Amniotic epithelial cell (primary cell): ENCODE results near the gene ABCA7.

Experiments used
- DNase-seq: peaks from one replicate; pipeline ENCODE4 v3.0.0-alpha.2; 2010; ENCODE audit warnings: low read depth

ABCA7 gene

DNA sequence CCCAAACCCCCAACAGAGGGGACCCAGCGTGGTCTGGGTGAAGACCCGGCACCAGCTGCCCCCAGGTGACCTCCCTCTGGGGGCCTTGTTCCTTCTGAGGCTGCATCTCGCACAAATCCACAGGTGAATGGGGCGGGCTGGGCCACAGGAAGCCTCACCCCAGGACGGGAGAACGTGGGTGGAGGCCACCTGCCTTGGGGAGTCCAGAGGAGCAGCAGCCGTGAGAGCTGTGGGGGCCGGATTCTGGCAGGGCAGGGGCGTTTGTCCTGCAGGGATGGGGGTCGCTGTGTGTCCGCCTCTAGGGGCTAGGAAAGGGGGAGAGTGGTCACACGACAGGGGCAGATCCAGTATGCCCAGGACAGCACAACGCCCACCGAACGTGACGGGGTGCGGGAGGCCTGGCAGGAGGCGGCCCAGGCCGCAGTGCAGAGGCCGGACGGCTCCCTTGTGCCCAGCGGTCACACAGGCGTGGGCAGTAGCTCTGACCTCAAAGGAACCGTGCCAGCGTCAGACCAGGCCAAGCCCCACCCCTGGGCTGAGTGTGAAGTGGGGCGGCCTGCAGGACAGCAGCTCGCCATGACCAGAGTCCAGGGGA lies 48.6 kb downstream of the ABCA7 start:
- DNase-seq, result no peak

DNA sequence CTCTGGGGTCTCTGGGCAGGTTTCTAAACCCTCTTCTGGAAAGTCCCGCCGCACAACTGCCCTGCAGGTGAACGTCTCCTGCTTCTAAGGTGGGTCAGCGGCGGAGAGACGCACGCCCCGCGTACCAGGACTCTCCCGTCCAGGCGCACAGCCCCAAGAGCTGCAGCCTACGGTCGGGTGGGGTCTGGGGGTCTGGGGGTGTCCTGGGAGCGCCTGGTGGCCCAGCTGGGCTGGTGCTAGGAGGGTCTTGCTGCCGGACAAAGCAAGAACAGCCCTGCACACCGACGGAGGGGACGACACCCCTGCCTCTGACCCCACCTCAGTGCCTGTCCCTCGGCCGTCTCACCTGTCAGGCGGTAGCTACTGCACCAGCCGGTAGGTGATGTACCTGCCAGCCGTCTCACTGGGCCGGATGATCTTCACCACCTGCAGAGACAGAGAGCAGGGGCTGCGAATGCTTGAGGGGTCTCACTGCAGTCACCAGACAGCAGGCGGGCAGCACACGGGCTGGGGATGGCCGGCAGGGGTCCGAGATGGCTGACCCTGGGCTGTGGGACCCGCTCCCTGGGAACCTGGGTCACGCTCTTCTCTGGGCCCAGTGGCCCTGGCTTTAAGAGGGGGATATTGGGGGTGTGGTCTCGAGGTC lies 49.3 kb downstream of the ABCA7 start:
- DNase-seq, result no peak

DNA sequence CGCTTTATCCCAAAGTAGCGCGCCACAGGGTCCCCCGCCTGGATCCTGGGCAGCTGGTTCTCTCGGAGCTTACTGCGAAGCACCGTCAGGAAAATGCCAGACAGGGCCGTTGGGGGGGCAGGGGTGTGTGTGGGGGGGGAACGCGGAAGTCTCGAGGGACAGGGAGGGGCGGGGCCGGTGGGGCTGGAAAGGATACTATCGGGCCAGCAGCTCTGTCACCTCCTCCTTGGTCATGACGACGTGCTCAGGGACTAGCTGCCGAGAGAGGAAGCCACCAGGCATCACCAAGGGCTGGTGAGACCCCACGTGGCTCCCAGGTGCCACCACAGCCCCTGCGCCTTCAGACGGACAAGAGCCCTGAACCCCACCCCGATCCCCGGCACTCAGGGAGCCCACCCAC lies 50.0 kb downstream of the ABCA7 start:
- DNase-seq, result no peak

DNA sequence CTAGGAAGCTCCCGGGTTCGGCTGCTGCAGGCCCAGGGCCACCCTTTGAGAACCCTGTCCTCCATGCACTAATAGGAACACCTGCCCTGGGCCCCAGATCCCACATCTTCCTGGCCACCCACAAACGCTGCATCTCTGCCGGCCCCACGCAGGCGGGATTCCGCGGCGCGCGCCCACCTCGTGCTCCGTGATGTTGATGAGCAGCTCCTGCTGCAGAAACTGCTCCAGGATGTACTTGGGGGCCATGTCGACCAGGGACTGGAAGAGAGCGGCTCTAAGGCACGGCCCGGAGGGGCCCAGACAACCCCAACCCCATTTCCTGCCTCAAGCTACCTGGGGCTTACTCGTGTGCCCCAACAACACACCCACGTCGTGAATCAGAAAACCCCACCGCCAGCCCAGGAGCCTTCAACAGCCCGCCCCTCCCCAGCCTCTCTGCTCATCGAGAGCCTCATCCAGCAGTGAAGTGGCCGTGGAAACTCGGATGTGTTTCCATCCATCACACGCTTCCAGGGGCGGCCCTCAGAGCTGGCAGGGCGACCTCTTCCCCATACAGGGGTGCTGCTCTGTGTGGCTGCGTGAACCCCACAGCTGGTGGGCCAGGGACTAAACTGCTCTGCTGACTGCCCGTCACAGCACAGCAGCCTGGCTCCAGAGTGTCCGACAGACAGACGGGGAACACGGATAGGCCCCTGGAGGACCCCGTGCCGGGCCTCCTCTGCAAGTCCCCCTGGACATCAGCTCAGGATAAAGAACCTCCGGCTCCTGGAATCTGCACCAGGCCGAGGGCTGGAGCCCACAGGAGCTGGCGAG lies 51.0 kb downstream of the ABCA7 start:
- no peak for DNase-seq

DNA sequence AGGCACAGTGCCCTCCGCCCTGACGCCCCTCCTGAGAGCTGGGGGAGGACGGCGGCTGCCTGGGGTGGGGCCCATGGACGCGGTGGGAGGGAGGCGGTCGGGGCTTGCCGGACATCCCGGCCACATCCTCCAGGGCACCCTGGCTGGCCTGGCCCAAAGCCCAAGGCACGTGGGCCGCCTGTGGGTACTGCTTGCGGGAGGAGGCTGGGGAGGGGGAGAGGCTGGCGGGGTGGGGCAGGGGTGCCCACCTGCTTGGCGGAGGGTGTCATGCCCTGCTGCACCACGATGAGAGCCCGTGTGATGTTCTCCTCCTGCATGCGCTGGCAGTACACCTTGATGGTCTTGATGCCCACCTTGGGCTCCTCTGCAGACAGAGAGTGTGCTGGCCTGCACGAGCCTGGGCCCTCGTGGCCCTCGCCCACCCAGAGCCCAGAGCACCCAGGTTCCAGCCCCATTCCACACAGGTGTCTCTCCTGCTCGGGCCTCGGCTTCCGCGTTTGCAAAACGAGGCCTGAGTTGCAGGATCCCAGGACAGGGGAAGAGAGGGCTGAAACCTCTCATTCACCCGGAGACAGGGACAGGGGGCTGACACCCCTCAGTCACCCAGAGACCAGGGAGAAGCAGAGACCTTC lies 51.8 kb downstream of the ABCA7 start:
- DNase-seq, result no peak

DNA sequence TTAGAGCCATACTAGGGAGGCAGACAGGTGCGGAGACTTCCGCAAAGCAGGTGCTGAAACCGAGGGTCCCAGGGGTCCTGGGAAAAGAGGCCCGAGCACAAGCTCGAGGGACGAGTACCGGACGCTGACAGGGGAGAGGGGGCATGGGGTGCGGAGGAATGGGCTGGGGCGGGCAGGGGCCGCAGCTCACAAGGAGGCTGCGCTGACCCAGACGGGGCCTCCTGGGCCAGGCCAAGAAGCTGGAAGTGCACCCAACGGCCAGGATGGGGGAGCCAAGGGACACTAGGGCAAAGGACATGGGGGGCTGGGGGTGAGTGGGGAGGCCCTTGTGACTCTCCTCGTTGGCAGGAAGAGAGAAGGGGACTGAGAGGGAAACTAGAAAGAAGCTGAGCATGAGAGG lies 53.4 kb downstream of the ABCA7 start:
- DNase-seq, result no peak

DNA sequence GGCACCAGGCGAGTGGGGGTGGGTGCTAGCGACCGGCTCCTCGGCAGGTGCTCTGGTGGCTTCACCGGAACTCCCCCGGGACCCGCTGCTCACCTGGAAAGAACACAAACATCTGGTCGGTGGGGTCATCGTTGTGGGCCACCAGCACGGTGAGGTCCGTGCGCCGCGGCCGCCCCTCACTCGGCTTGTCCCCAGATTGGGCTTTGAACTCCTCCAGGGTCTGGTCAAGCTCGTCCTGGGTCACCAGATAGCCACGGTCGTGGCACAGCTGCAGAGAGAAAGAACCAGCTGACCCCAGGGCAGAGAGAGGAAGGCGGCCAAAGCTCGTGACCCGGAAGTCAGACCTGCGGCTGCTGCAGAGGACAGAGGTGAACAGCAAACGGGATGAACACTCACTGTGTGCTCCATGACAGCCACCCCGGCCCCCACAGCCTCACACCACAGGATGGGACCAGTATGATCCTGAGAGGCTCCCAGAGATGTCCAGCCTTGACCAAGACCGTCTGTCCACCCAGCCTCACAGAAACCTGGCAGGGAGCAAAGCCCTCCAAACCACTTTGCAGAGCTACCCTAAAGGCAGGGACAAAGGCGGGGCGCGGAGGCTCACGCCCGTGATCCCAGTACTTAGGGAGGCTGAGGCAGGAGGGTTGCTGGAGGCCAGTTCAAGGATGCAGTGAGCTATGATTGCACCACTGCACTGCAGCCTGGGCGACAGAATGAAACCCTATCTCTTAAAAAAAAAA lies 54.1 kb downstream of the ABCA7 start:
- DNase-seq, result no peak

DNA sequence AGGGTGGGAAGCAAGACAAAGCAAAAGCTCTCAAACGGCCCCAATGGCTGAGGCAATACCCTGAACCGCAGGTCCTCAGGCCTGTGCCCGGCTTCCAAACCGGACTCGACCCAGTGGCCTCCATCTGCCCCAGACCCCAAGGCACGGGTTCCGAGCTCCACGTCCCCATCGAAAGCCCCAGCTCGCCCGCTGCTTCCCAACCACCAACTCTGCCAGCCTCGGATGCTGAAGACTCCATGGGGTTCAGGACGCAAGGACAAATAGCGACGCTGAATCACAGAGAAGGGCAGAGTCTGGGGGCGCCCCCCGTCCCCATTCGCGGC lies 54.7 kb downstream of the ABCA7 start:
- DNase-seq, result no peak

DNA sequence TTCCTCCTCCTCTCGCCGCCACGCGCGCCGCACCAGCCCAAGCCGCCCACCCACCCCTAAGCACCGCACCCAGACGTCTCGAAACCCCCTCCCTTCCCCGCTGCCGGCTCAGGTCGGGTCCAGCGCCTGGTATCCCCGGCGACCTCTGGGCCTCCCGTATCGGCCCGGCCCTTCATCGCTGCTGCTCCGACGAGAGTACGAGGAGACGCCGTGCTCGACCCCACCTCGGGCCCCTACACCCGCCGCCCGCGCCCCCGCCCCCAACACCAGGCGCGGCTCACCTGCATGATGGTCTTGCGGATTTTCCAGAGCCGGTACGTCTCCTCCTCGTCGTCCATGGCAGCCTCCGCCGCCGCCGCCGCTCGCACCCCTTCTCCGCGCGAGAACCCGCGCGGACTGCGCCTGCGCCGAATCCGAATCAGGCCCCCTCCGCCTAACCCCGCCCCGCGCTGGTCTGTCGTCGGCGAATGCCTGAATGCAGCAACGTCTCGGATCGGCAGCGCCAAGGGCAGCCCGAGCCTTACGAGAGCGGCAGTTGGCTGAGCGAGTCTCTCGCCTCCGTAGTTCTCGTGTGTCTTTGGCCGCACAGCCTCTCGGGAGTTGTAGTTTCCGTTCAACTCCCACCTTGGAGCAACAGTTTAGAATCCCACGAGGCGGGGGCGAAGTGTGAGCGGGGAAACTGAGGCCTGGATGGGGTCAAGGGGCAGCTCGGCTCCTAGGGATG lies 55.2 kb downstream of the ABCA7 start, which contains the start of gene POLR2E:
POLR2E (minus strand) TSS at position 398 of the 724 bp plus-strand sequence; CDS start at position 338, 60 bp downstream.
- peak; percentile 95 for DNase-seq

DNA sequence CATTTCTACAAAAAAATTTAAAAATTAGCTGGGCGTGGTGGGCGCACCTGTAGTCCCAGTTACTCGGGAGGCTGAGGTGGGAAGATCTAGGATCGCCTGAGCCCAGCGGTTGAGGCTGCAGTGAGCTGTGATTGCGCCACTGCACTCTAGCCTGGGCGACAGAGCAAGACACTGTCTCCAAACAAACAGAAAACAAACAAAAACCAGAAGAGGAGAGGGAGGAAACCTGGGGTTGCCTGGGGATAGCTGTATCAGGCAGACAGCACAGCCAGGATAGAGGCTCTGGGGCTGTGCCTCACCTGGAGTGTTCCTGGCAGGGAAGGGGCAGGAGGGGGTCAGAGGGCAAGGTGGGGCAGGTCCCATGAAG lies 57.9 kb downstream of the ABCA7 start:
- DNase-seq, result no peak

DNA sequence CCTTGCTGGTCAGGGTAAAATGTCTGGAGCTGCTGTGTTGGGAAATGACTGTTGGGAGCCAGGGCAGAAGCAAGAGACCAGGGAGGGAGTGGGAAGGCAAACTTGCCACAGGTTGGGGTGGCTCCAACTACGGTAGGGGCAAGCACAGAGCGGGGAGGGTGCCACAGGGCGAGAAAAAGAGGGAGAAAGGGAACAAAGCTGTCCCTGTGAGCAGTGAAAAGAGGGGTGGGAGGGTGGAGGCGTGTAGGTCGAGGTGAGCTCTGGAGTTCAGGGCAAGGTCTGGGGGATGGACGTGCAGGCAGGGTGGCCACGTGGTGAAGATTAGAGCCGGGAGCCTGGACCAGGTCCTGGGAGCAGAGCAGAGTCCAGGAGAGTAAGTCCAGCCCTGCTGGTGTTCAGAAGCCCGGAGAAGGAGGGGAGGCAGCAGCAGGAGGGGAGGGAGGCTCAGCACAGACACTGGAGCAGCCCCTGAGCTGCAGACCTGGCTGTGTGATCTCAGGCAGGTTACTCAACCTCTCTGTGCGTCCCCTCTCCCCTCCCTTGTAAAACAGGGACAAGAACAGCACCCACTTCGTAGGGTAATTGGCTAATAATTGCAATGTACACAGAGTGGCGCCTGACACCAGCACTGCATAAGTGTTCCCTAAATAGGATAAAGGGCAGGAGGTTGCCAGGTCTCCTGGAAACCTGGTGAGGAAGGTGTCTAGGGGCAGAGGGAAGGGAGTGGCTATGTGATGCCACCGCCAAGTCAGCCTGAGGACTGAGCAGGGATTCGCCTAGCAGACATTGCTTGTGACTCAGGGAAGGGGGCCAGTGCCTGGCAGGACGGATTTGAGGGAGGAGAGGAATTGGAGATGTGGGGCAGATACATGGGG lies 58.5 kb downstream of the ABCA7 start:
- DNase-seq, result peak; percentile 41

DNA sequence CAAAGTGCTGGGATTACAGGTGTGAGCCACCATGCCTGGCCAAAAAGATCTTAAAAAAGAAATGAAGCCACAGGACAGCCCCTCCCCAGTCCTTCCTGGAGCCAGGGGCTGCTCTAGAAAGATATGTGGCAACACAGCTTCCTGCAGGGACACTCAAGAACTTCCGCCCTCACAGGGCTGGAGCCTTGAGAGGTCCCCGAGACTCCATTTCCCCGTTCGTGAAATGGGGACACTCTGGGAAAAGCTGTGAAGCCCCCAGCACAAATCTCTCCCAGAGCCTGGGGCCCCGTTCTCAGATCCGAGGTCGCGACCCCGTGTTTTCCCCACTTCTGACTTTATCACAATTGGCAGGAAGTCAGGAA lies 61.4 kb downstream of the ABCA7 start:
- no peak for DNase-seq

DNA sequence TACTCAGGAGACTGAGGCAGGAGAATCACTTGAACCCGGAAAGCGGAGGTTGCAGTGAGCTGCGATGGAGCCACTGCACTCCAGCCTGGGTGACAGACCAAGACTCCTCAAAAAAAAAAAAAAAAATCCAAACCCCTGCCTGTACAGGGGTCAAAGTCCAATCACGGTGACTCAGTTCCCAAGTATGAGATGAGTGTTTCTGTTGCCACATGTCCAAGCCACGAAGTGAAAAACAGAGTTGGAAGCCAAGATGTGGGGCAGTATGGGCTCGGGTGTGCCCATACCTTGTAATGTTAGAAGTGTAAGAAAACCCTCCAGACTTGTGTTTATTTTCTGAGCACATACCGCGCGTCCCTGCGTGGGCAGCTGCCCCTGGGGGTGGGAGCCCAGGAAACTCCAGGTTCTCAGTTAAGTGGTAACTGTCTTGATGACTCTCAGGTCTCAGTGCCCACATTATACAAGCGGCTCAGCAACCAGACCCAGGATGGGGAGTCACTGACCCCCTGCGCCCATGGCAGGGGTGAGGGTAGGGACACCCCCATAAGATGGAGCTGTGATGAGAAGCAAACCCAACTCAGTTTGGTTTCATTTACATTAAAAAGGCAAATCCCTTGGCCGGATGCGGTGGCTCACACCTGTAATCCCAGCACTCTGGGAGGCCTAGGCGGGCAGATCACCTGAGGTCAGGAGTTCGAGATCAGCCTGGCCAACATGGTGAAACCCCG lies 62.7 kb downstream of the ABCA7 start:
- DNase-seq, result peak; percentile 100

DNA sequence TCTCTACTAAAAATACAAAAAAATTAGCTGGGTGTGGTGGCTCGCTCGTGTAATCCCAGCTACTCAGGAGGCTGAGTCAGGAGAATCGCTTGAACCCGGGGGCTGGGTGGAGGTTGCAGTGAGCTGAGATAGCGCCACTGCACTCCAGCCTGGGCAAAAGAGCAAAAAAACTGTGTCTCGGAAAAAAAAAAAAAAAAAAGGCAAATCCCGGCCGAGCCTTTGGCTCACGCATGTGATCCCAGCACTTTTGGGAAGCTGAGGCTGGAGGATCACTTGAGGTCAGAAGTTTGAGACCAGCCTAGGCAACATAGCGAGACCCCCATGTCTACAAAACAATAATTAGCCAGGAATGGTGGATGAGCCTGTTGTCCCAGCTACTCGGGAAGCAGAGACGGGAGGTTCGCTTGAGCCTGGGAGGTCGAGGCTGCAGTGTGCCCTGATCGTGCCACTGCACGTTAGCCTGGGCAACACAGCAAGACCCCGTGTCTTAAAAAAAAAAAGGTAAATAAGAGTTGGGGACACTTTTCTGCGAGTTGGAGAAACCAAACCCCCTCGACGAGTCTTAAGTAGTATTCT lies 63.3 kb downstream of the ABCA7 start:
- DNase-seq, result peak; percentile 35

DNA sequence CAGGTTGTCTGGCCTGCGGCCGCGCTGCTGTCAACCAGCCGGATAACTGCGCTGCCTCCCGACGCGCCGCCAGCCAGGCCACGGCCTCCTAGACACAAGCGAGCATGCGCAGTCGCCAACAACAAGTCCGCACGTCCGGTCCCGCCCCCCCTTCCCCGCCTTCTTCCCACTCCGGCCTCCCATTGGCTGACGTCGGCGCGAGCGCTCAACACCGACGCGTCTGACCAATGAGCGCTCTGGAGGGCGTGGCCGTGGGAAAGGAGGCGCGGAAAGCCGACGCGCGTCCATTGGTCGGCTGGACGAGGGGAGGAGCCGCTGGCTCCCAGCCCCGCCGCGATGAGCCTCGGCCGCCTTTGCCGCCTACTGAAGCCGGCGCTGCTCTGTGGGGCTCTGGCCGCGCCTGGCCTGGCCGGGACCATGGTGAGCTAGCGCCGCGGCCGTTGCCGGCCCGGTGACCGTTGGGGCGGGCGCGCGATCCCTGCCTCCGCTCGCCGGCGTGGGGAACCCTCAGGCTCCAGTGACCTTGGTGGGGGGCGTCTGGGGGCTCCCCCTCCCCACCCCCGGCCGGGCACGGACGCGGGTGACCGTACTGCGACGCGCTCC lies 63.9 kb downstream of the ABCA7 start, which contains the start of gene GPX4:
GPX4 (plus strand) TSS at position 287 of the 603 bp plus-strand sequence; CDS start at position 337, 50 bp downstream.
- peak; percentile 98 for DNase-seq

DNA sequence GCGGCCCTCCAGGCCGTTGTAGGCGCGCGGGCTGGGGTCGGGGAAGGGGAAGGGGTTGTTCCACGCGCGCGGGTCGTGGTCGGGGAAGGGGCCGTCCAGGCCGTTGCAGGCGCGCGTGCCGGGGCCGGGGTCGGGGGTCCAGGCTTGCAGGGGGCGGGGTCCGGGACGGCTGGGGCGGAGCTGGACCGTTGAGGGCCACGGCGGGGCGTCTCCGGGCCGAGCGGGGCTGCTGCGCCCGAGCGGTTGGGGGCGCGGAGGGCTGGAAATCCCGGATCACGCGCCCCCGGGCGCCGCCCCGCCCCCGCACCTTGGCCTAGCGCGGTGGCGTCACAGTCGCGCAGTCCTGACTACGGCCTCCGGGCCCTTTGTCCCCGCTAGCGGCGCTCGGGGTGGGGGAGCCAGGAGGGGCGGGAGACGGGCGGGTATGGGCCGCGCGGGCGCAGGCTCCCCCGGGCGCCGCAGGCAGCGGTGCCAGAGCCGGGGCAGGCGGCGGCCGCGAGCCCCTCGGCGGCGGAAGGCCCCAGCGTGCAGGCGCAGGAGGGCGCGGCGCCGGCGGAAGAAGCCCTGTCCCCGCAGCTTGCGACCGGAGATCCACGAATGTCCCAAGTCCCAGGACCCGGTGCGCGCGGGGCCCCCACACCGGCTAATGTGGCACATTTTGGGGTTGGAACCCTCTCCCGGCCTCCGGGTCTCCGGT lies 64.6 kb downstream of the ABCA7 start:
- peak; percentile 47 for DNase-seq

DNA sequence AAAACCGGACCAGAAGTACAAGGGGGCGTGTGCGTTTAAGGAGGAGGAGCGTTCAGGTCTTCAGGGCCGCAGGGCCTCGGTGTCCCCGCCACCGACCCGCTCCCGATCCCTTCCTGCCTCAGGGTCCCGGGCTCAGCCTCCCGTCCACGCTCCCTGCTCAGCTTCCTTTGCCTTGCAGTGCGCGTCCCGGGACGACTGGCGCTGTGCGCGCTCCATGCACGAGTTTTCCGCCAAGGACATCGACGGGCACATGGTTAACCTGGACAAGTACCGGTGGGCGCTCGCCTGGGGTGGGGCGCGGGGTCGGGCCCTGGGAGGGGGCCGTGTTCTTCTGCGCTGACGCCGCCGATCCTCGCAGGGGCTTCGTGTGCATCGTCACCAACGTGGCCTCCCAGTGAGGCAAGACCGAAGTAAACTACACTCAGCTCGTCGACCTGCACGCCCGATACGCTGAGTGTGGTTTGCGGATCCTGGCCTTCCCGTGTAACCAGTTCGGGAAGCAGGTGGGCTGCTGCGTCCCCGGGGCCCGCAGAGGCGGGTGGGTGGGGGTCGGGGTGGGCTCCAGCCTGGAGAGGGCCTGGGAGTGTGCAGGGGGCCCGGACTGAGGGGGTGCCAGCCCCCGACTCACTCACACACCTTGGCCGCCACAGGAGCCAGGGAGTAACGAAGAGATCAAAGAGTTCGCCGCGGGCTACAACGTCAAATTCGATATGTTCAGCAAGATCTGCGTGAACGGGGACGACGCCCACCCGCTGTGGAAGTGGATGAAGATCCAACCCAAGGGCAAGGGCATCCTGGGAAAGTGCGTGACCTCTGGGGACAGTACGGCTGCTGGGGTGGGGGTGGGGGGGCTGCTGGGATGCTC lies 65.3 kb downstream of the ABCA7 start:
- DNase-seq, result peak; percentile 39
